HEK293 (cell line): Measurements from ENCODE around the gene THTPA.

Source experiments
- CTCF ChIA-PET: fragments of 350-600 bp; formaldehyde crosslinking; extraction: SDS; loops from one replicate; lab custom pipeline; 2021; ENCODE audit warnings: antibody characterized with exemption; lab: Yijun Ruan, JAX
- POLR2A ChIA-PET: fragments of 300-600 bp; formaldehyde crosslinking; extraction: SDS; loops from one replicate; lab custom pipeline; 2020; ENCODE audit warnings: antibody characterized with exemption, inconsistent platforms; lab: Yijun Ruan, JAX
- H3K27ac ChIP-seq: fragments of 200-500 bp; sonication (Bioruptor generic); 2 replicates; pipeline ENCODE4 v1.5.1; 2014; ENCODE audit warnings: low read depth, low read length, control low read depth, inconsistent platforms; ENCODE audit errors: extremely low read depth
- H3K36me3 ChIP-seq, 2 experiments: fragments of 200-500 bp in 1 of 2; sonication (Bioruptor generic) in 1 of 2; 1 replicate in 1 of 2; 2 replicates in 1 of 2; pipeline ENCODE4 v1.5.1; 2014 to 2017; ENCODE audit warnings: inconsistent platforms in 2 of 2, low read length in 2 of 2; ENCODE audit not compliant: control insufficient read depth in 2 of 2, insufficient read depth in 1 of 2
- H3K4me1 ChIP-seq: fragments of 200-500 bp; sonication (Bioruptor generic); 2 replicates; pipeline ENCODE4 v1.5.1; 2014; ENCODE audit warnings: mild to moderate bottlenecking, low read length, inconsistent platforms; ENCODE audit not compliant: control insufficient read depth, insufficient read depth
- H3K4me3 ChIP-seq: 2 replicates; pipeline ENCODE4 v1.5.1; 2011; ENCODE audit warnings: low read depth, mild to moderate bottlenecking, control low read depth, low read length, moderate library complexity
- H3K9me3 ChIP-seq: fragments of 200-500 bp; sonication (Bioruptor generic); 2 replicates; pipeline ENCODE4 v1.5.1; 2014; ENCODE audit warnings: low read depth, low read length, inconsistent platforms; ENCODE audit not compliant: control insufficient read depth, insufficient read depth
- EGR2 ChIP-seq: fragments of 450-650 bp; formaldehyde crosslinking; IDR thresholded peaks from 2 replicates; pipeline ENCODE4 v1.5.1; 2016; ENCODE audit warnings: low read depth, missing biosample characterization, missing genetic modification characterization
- FEZF1 ChIP-seq: fragments of 450-650 bp; formaldehyde crosslinking; IDR thresholded peaks from 2 replicates; pipeline ENCODE4 v1.5.1; 2016; ENCODE audit warnings: missing biosample characterization, missing genetic modification characterization
- MZF1 ChIP-seq: fragments of 450-650 bp; formaldehyde crosslinking; IDR thresholded peaks from 2 replicates; pipeline ENCODE4 v1.5.1; 2017; ENCODE audit warnings: missing biosample characterization, missing genetic modification characterization, borderline replicate concordance
- ZBTB17 ChIP-seq: fragments of 450-650 bp; formaldehyde crosslinking; IDR thresholded peaks from 2 replicates; pipeline ENCODE4 v1.5.1; 2016; ENCODE audit warnings: missing biosample characterization, missing genetic modification characterization
- ZBTB6 ChIP-seq: fragments of 450-650 bp; formaldehyde crosslinking; IDR thresholded peaks from 2 replicates; pipeline ENCODE4 v1.5.1; 2017; ENCODE audit warnings: missing biosample characterization, missing genetic modification characterization
- ZFHX2 ChIP-seq: fragments of 450-650 bp; formaldehyde crosslinking; conservative IDR thresholded peaks from 2 replicates; pipeline ENCODE4 v1.5.1; 2016; ENCODE audit warnings: missing biosample characterization, missing genetic modification characterization
- ZNF132 ChIP-seq: fragments of 450-650 bp; formaldehyde crosslinking; IDR thresholded peaks from 2 replicates; pipeline ENCODE4 v1.5.1; 2017; ENCODE audit warnings: missing biosample characterization, missing genetic modification characterization, borderline replicate concordance
- ZNF2 ChIP-seq: fragments of 450-650 bp; formaldehyde crosslinking; IDR thresholded peaks from 2 replicates; pipeline ENCODE4 v1.5.1; 2016; ENCODE audit warnings: missing biosample characterization, missing genetic modification characterization
- ZNF248 ChIP-seq: fragments of 450-650 bp; formaldehyde crosslinking; IDR thresholded peaks from 2 replicates; pipeline ENCODE4 v1.5.1; 2017; ENCODE audit warnings: missing biosample characterization, missing genetic modification characterization
- ZNF280C ChIP-seq: fragments of 450-650 bp; formaldehyde crosslinking; IDR thresholded peaks from 2 replicates; pipeline ENCODE4 v1.5.1; 2016; ENCODE audit warnings: missing biosample characterization, missing genetic modification characterization
- ZNF354C ChIP-seq: fragments of 450-650 bp; formaldehyde crosslinking; IDR thresholded peaks from 2 replicates; pipeline ENCODE4 v1.5.1; 2016; ENCODE audit warnings: missing biosample characterization, missing genetic modification characterization, low read depth, borderline replicate concordance
- ZNF426 ChIP-seq: fragments of 450-650 bp; formaldehyde crosslinking; IDR thresholded peaks from 2 replicates; pipeline ENCODE4 v1.5.1; 2017; ENCODE audit warnings: missing biosample characterization, missing genetic modification characterization, mild to moderate bottlenecking, inconsistent platforms, moderate library complexity
- ZNF501 ChIP-seq: fragments of 450-650 bp; formaldehyde crosslinking; IDR thresholded peaks from 2 replicates; pipeline ENCODE4 v1.5.1; 2016; ENCODE audit warnings: missing biosample characterization, missing genetic modification characterization
- ZNF571 ChIP-seq: fragments of 450-650 bp; formaldehyde crosslinking; IDR thresholded peaks from 2 replicates; pipeline ENCODE4 v1.5.0; 2017; ENCODE audit warnings: missing biosample characterization, missing genetic modification characterization

Gene THTPA

GRCh38 chr14:23562822-23563472 lies 6.9 kb downstream of the THTPA start (continued):
- no peak for TF ChIP-seq ZNF248 (tag by site-specific recombination)
- no peak for TF ChIP-seq ZNF132 (tag by site-specific recombination)
- no peak for TF ChIP-seq ZNF571 (tag by site-specific recombination)
- TF ChIP-seq ZNF280C (tag by site-specific recombination), result no peak
- no peak for TF ChIP-seq ZNF501
- TF ChIP-seq MZF1 (tag by site-specific recombination), result no peak
- peak; percentile 28; the same call in 1 of the 2 replicates for TF ChIP-seq ZNF2

GRCh38 chr14:23563473-23564180 lies 7.6 kb downstream of the THTPA start:
- TF ChIP-seq ZBTB6 (tag by site-specific recombination) (no peak), ZNF354C (tag by site-specific recombination) (no peak)
- Histone ChIP-seq H3K27ac (no peak overlapping the region), H3K9me3 (no peaks in the 10 kb centered on the region), H3K4me3 (no peak overlapping the region), H3K36me3 (peaks cover 17 to 75% of the 10 kb centered on the region in 2 experiments; a peak in 2 of 3 replicates), H3K4me1 (peaks cover 9% of the 10 kb centered on the region)
- POLR2A ChIA-PET, result interaction anchor here (1.3 to 1.6 kb wide), 2 partner anchors 8 to 85 kb away, joined by 3 to 5 read pairs; no protein-coding TSS in a partner anchor
- CTCF ChIA-PET, result interaction anchor here (0.6 to 10.1 kb wide), 11 partner anchors 9 to 1839 kb away, joined by 3 to 338 read pairs (median 4); partner anchors contain the start of gene ZFHX2

- ChIA-PET POLR2A (interaction anchor here (1.3 to 1.6 kb wide), 2 partner anchors 9 to 86 kb away, joined by 3 to 5 read pairs; no protein-coding TSS in a partner anchor), CTCF (interaction anchor here (1.0 to 10.1 kb wide), 4 partner anchors 10 to 96 kb away, joined by 3 to 338 read pairs (median 5); no protein-coding TSS in a partner anchor)
- Histone ChIP-seq H3K4me1 (peaks cover 13% of the 10 kb centered on the region), H3K4me3 (no peak overlapping the region), H3K36me3 (peaks cover 17 to 68% of the 10 kb centered on the region in 2 experiments; a peak in 2 of 3 replicates), H3K9me3 (no peaks in the 10 kb centered on the region), H3K27ac (no peak overlapping the region)
- no peak for TF ChIP-seq ZNF426 (tag by site-specific recombination)
- TF ChIP-seq EGR2 (tag by site-specific recombination), result peak; percentile 41; the same call in 1 of the 2 replicates
- TF ChIP-seq FEZF1 (tag by site-specific recombination), result no peak
- TF ChIP-seq ZBTB17 (tag by site-specific recombination), result no peak
- TF ChIP-seq ZFHX2 (tag by site-specific recombination), result peak; percentile 54; the same call in 1 of the 2 replicates
Measured at GRCh38 chr14:23564181-23564812, 8.2 kb downstream of the THTPA start.
